SK-N-SH (cell line): ENCODE measurements around the gene SRRM2. TPM values are rescaled to one million over a fixed set of nuclear protein-coding genes. Genes with fewer than 3 reads are reported as not detected.

Experiments used
- CTCF ChIA-PET: fragments of 300-600, 350-600 bp; formaldehyde crosslinking; extraction: SDS; loops from one replicate; lab custom pipeline; 2021; lab: Yijun Ruan, JAX
- POLR2A ChIA-PET: fragments of 350-600 bp; sonication (Branson Sonifier 250); formaldehyde crosslinking; extraction: SDS; loops from one replicate; lab custom pipeline; 2020; ENCODE audit warnings: antibody characterized with exemption, inconsistent platforms; lab: Yijun Ruan, JAX
- DNase-seq: peaks from one replicate; pipeline ENCODE4 v3.0.0; 2012
- H2AFZ ChIP-seq: fragments of 200-600 bp; sonication (generic); 2 replicates; pipeline ENCODE4 v1.8.1; 2016; ENCODE audit warnings: antibody characterized with exemption, mild to moderate bottlenecking, low read depth
- H3F3A ChIP-seq: fragments of 200-600 bp; sonication (generic); replicated peaks from 2 replicates; pipeline ENCODE3; 2016; ENCODE audit warnings: antibody characterized with exemption, mild to moderate bottlenecking; ENCODE audit not compliant: insufficient read depth
- H3K27ac ChIP-seq, 2 experiments: fragments of 200-500 bp in 1 of 2; fragments of 200-600 bp in 1 of 2; sonication (Bioruptor generic) in 1 of 2; sonication (generic), shearing (Covaris generic) in 1 of 2; 2 replicates each; pipeline versions ENCODE4 v1.5.1 to v1.6.1; 2014 to 2016; ENCODE audit warnings: low read depth in 2 of 2, inconsistent platforms in 1 of 2, low read length in 1 of 2, mild to moderate bottlenecking in 1 of 2, mixed read lengths in 1 of 2
- H3K27me3 ChIP-seq: fragments of 200-600 bp; sonication (generic), shearing (Covaris generic); 2 replicates; pipeline ENCODE4 v1.6.1; 2016; ENCODE audit warnings: mixed run types; ENCODE audit not compliant: insufficient read depth
- H3K36me3 ChIP-seq, 2 experiments: fragments of 200-500 bp in 1 of 2; fragments of 200-600 bp in 1 of 2; sonication (Bioruptor generic) in 1 of 2; sonication (generic) in 1 of 2; replicated peaks in 1 of 2; 2 replicates each; pipeline versions ENCODE3 to v1.5.1; 2014 to 2016; ENCODE audit warnings: low read length in 1 of 2, mild to moderate bottlenecking in 1 of 2; ENCODE audit not compliant: insufficient read depth in 2 of 2, control insufficient read depth in 1 of 2
- H3K4me1 ChIP-seq, 2 experiments: fragments of 200-500 bp in 1 of 2; fragments of 200-600 bp in 1 of 2; sonication (Bioruptor generic) in 1 of 2; sonication (generic), shearing (Covaris generic) in 1 of 2; 2 replicates each; pipeline versions ENCODE4 v1.5.1 to v1.6.1; 2014 to 2016; ENCODE audit warnings: low read depth in 1 of 2, low read length in 1 of 2, mixed run types in 1 of 2; ENCODE audit not compliant: insufficient read depth in 2 of 2, control insufficient read depth in 1 of 2
- H3K4me2 ChIP-seq: fragments of 200-600 bp; sonication (generic), shearing (Covaris generic); 2 replicates; pipeline ENCODE4 v1.6.1; 2017; ENCODE audit warnings: mixed run types
- H3K4me3 ChIP-seq, 2 experiments: fragments of 200-500 bp in 1 of 2; fragments of 200-600 bp in 1 of 2; sonication (Bioruptor generic) in 1 of 2; sonication (generic), shearing (Covaris generic) in 1 of 2; 2 replicates each; pipeline versions ENCODE4 v1.5.1 to v1.8.1; 2014 to 2016; ENCODE audit warnings: low read depth in 2 of 2, inconsistent platforms in 1 of 2, low read length in 1 of 2, mild to moderate bottlenecking in 1 of 2, mixed read lengths in 1 of 2, moderate library complexity in 1 of 2
- H3K79me2 ChIP-seq: fragments of 200-600 bp; sonication (generic); 2 replicates; pipeline ENCODE4 v1.8.1; 2017; ENCODE audit warnings: mild to moderate bottlenecking; ENCODE audit not compliant: insufficient read depth
- H3K9ac ChIP-seq: fragments of 200-600 bp; sonication (generic); 2 replicates; pipeline ENCODE4 v1.6.1; 2017; ENCODE audit warnings: mixed run types
- H3K9me2 ChIP-seq: fragments of 200-600 bp; sonication (generic); 2 replicates; pipeline ENCODE4 v1.6.1; 2017; ENCODE audit warnings: mixed run types
- H3K9me3 ChIP-seq: fragments of 200-600 bp; sonication (generic); 2 replicates; pipeline ENCODE4 v1.6.1; 2017; ENCODE audit warnings: mixed run types, mild to moderate bottlenecking, moderate library complexity
- H4K20me1 ChIP-seq: fragments of 200-600 bp; sonication (generic); 2 replicates; pipeline ENCODE4 v1.6.1; 2017; ENCODE audit warnings: mild to moderate bottlenecking, mixed run types; ENCODE audit not compliant: insufficient read depth
- CHD2 ChIP-seq: fragments of 150-350 bp; IDR thresholded peaks from 2 replicates; pipeline ENCODE4 v1.6.1; 2018; ENCODE audit warnings: low read length; ENCODE audit not compliant: partially characterized antibody
- ELF1 ChIP-seq: IDR thresholded peaks from 2 replicates; pipeline ENCODE4 v1.4.0; 2012
- EP300 ChIP-seq, 2 experiments: IDR thresholded peaks; 2 replicates each; pipeline versions ENCODE4 v1.4.0 to v1.6.1; 2012; ENCODE audit warnings: borderline replicate concordance in 1 of 2, low read depth in 1 of 2, low read length in 1 of 2
- FOXJ3 ChIP-seq: sonication (generic); formaldehyde crosslinking; IDR thresholded peaks from 2 replicates; pipeline ENCODE4 v1.5.1; 2020; ENCODE audit warnings: mild to moderate bottlenecking, missing genetic modification reagents
- FOXM1 ChIP-seq: IDR thresholded peaks from 2 replicates; pipeline ENCODE4 v1.4.0; 2012; ENCODE audit warnings: low read depth, mild to moderate bottlenecking
- GATA2 ChIP-seq: sonication (generic); formaldehyde crosslinking; IDR thresholded peaks from 2 replicates; pipeline ENCODE4 v1.5.0; 2020; ENCODE audit warnings: mild to moderate bottlenecking, missing genetic modification reagents
- MAX ChIP-seq: IDR thresholded peaks from 2 replicates; pipeline ENCODE4 v1.4.0; 2012; ENCODE audit warnings: low read depth
- MXI1 ChIP-seq: IDR thresholded peaks from 2 replicates; pipeline ENCODE4 v1.6.1; 2012; ENCODE audit warnings: mild to moderate bottlenecking, low read depth, low read length, improper control_type of control experiment
- POLR2AphosphoS5 ChIP-seq: IDR thresholded peaks from 2 replicates; pipeline ENCODE4 v1.6.1; 2012; ENCODE audit warnings: low read depth, low read length
- RCOR1 ChIP-seq: fragments of 150-350 bp; IDR thresholded peaks from 2 replicates; pipeline ENCODE4 v1.6.1; 2017; ENCODE audit warnings: antibody characterized with exemption, low read length
- RXRA ChIP-seq: IDR thresholded peaks from 2 replicates; pipeline ENCODE4 v1.4.0; 2012; ENCODE audit warnings: low read depth, mild to moderate bottlenecking, borderline replicate concordance
- SMC3 ChIP-seq: IDR thresholded peaks from 2 replicates; pipeline ENCODE4 v1.6.1; 2012; ENCODE audit warnings: low read depth, low read length, improper control_type of control experiment
- TCF12 ChIP-seq: IDR thresholded peaks from 2 replicates; pipeline ENCODE4 v1.4.0; 2012
- USF1 ChIP-seq: IDR thresholded peaks from 2 replicates; pipeline ENCODE4 v1.4.0; 2012; ENCODE audit warnings: low read depth, borderline replicate concordance
- YY1 ChIP-seq: IDR thresholded peaks from 2 replicates; pipeline ENCODE4 v1.4.0; 2012; ENCODE audit warnings: low read depth, mild to moderate bottlenecking
- WGBS: methylation state at CpG from one replicate; pipeline ENCODE4 v1.1.6; 2017; ENCODE audit warnings: low lambda C conversion rate; 5-methylcytosine and 5-hydroxymethylcytosine counted together
- polyA plus RNA-seq, 3 experiments: library from polyadenylated mRNA; depleted of rRNA; stranded (reverse); fragments of >200 nt; gene quantifications; 2 replicates each; pipeline ENCODE4 v1.2.3, GENCODE V29; 2012

Gene SRRM2
- polyA plus RNA-seq, 1 of the 3 experiments (the other 2 are of a cell fraction), result 143 TPM

GRCh38 chr16:2712546-2712945 is 39.9 kb upstream of the SRRM2 start:
- 90% methylated on average over 3 of the region's 21 CpGs for WGBS
- no peaks in the 10 kb centered on the region for H3F3A ChIP-seq

GRCh38 chr16:2713523-2713922 is 38.9 kb upstream of the SRRM2 start:
- no peaks in the 10 kb centered on the region for H3K9me2 ChIP-seq
- no peak overlapping the region for H2AFZ ChIP-seq
- H3K27me3 ChIP-seq, result no peaks in the 10 kb centered on the region
- no peak overlapping the region for H3K4me2 ChIP-seq
- H3K9ac ChIP-seq, result no peak overlapping the region
- WGBS, result 74% methylated on average over 11 of the region's 14 CpGs
- no peak overlapping the region for H3K27ac ChIP-seq
- no peaks in the 10 kb centered on the region for H3K9me3 ChIP-seq
- H3K4me3 ChIP-seq, result no peak overlapping the region
- no peak for TF ChIP-seq CHD2
- no peak for TF ChIP-seq FOXM1
- no peak for TF ChIP-seq GATA2 (CRISPR knock-in tag)
- no peak for TF ChIP-seq RCOR1
- TF ChIP-seq, all 33 proteins: peak for 0
- ChIA-PET POLR2A (no interaction called here), CTCF (interaction anchor here (1.6 kb wide), 1 partner anchor 155 kb away, joined by 5 read pairs; no protein-coding TSS in a partner anchor)
- H3K79me2 ChIP-seq, result no peaks in the 10 kb centered on the region
- H3K4me1 ChIP-seq, result no peaks in the 10 kb centered on the region; a peak in 1 of 4 replicates
- H3K36me3 ChIP-seq, result peaks cover 0 to 9% of the 10 kb centered on the region in 2 experiments
- no peaks in the 10 kb centered on the region for H4K20me1 ChIP-seq
- no peaks in the 10 kb centered on the region for H3F3A ChIP-seq
- DNase-seq, result no peak

More at GRCh38 chr16:2712546-2712945, 39.9 kb upstream of the SRRM2 start:
- Histone ChIP-seq H3K27me3 (no peaks in the 10 kb centered on the region), H3K4me2 (no peak overlapping the region), H3K9me2 (no peaks in the 10 kb centered on the region), H2AFZ (no peak overlapping the region), H3K9me3 (no peaks in the 10 kb centered on the region), H3K79me2 (no peaks in the 10 kb centered on the region), H3K4me3 (no peak overlapping the region), H3K27ac (no peak overlapping the region), H4K20me1 (no peaks in the 10 kb centered on the region), H3K9ac (no peak overlapping the region), H3K4me1 (no peaks in the 10 kb centered on the region; a peak in 1 of 4 replicates), H3K36me3 (peaks cover 0 to 19% of the 10 kb centered on the region in 2 experiments)
- DNase-seq, result no peak
- POLR2A ChIA-PET, result no interaction called here
- no peak for TF ChIP-seq TCF12
- no peak for TF ChIP-seq MAX
- no peak for TF ChIP-seq SMC3
- TF ChIP-seq POLR2AphosphoS5, result 0 out of 2 replicates have a peak, but pooled peaks have one; percentile 15
- no peak for TF ChIP-seq MXI1
- CTCF ChIA-PET, result interaction anchor here (1.6 kb wide), 1 partner anchor 156 kb away, joined by 5 read pairs; no protein-coding TSS in a partner anchor

- 80% methylated on average over 9 of the region's 28 CpGs for WGBS
- no peaks in the 10 kb centered on the region for H3F3A ChIP-seq
- CTCF ChIA-PET, result no interaction called here
These were observed 38.3 kb upstream of the SRRM2 start for GRCh38 chr16:2713985-2714774.

More at GRCh38 chr16:2713985-2714774, 38.3 kb upstream of the SRRM2 start:
- DNase-seq, result no peak
- Histone ChIP-seq H3K27me3 (no peaks in the 10 kb centered on the region), H3K79me2 (no peaks in the 10 kb centered on the region), H3K4me1 (peaks cover 0 to under 1% of the 10 kb centered on the region in 2 experiments; a peak in 1 of 4 replicates), H3K9ac (no peak overlapping the region), H3K27ac (no peak overlapping the region), H3K9me3 (no peaks in the 10 kb centered on the region), H3K9me2 (no peaks in the 10 kb centered on the region), H2AFZ (no peak overlapping the region), H4K20me1 (no peaks in the 10 kb centered on the region), H3K36me3 (peaks cover 0 to 4% of the 10 kb centered on the region in 2 experiments), H3K4me2 (no peak overlapping the region), H3K4me3 (no peak overlapping the region)
- TF ChIP-seq POLR2AphosphoS5, result no peak
- no peak for TF ChIP-seq CHD2
- no peak for TF ChIP-seq FOXJ3 (CRISPR knock-in tag)
- no peak for TF ChIP-seq TCF12
- TF ChIP-seq RXRA, result no peak
- no peak for TF ChIP-seq ELF1
- TF ChIP-seq SMC3, result no peak
- TF ChIP-seq YY1, result no peak
- TF ChIP-seq USF1, result no peak
- no peak for TF ChIP-seq EP300 (IDR thresholded peaks at IDR 0.05; ENCODE audit: borderline replicate concordance in 1 of 2, low read depth in 1 of 2, low read length in 1 of 2)
- POLR2A ChIA-PET, result interaction anchor here (0.7 kb wide), 1 partner anchor 178 kb away, joined by 4 read pairs; no protein-coding TSS in a partner anchor
